BJ (cell line): Measurements from ENCODE around the gene NLK. TPM values are rescaled to one million over a fixed set of nuclear protein-coding genes. Genes with fewer than 3 reads are reported as not detected.
A peak's percentile ranks its signal among the peaks of the same experiment; 100 is the strongest.

ENCODE experiments used
- CTCF ChIA-PET: fragments of 350-600 bp; formaldehyde crosslinking; extraction: SDS; loops from one replicate; lab custom pipeline; 2021; ENCODE audit warnings: antibody characterized with exemption, inconsistent platforms; lab: Yijun Ruan, JAX
- POLR2A ChIA-PET: fragments of 300-600 bp; sonication (Branson Sonifier 250); formaldehyde crosslinking; extraction: SDS; loops from one replicate; lab custom pipeline; 2021; ENCODE audit warnings: antibody characterized with exemption; lab: Charles Lee
- DNase-seq: peaks from one replicate; pipeline ENCODE4 v3.0.0-alpha.2; 2011; ENCODE audit warnings: low read depth
- H3K27me3 ChIP-seq: 2 replicates; pipeline ENCODE4 v1.6.0; 2011; ENCODE audit warnings: low read length; ENCODE audit not compliant: control insufficient read depth, insufficient read depth
- H3K36me3 ChIP-seq: 2 replicates; pipeline ENCODE4 v1.5.1; 2011; ENCODE audit warnings: low read length; ENCODE audit not compliant: control insufficient read depth, insufficient read depth
- H3K4me3 ChIP-seq: 2 replicates; pipeline ENCODE4 v1.5.1; 2011; ENCODE audit warnings: low read depth, mild to moderate bottlenecking, control low read depth, low read length
- polyA plus RNA-seq: library from polyadenylated mRNA; depleted of rRNA; stranded (reverse); fragments of >200 nt; gene quantifications from 2 replicates; pipeline ENCODE4 v1.2.3, GENCODE V29; 2011
- TF ChIP-seq, protein P1 (sequence below): IDR thresholded peaks from 2 replicates; pipeline ENCODE4 v1.5.1; 2011; ENCODE audit warnings: low read depth, mild to moderate bottlenecking, control low read depth, inconsistent platforms, low read length, moderate library complexity; ENCODE audit not compliant: insufficient read depth

Gene NLK
- polyA plus RNA-seq, 1 experiment: 16.5 TPM

DNA sequence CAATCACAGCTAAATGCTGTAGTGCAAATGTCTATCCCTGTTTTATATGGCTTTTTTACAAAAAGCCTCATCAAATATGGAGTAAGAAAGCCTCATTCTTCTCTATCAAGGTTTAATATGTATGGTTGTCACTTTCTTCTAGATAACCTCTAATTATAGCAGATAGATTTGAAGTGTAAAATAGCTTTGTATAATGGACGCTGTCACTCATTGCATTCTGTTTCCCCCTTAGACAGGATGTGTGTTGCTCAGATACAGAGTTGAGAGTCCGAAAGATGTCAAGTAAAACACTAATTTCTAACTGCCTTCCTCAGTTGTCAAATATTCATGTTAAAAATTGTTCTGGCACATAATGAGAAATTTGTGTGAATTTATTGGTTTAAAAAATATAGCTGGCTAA is 88.0 kb downstream of the NLK start:
- CTCF ChIA-PET: interaction anchor here (1.1 to 1.3 kb wide), 2 partner anchors 35 to 121 kb away, joined by 4 to 6 read pairs; no protein-coding TSS in a partner anchor
- TF ChIP-seq, protein P1, sequence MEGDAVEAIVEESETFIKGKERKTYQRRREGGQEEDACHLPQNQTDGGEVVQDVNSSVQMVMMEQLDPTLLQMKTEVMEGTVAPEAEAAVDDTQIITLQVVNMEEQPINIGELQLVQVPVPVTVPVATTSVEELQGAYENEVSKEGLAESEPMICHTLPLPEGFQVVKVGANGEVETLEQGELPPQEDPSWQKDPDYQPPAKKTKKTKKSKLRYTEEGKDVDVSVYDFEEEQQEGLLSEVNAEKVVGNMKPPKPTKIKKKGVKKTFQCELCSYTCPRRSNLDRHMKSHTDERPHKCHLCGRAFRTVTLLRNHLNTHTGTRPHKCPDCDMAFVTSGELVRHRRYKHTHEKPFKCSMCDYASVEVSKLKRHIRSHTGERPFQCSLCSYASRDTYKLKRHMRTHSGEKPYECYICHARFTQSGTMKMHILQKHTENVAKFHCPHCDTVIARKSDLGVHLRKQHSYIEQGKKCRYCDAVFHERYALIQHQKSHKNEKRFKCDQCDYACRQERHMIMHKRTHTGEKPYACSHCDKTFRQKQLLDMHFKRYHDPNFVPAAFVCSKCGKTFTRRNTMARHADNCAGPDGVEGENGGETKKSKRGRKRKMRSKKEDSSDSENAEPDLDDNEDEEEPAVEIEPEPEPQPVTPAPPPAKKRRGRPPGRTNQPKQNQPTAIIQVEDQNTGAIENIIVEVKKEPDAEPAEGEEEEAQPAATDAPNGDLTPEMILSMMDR: no peak
- Histone ChIP-seq H3K4me3 (no peak overlapping the region), H3K36me3 (peaks cover 2% of the 10 kb centered on the region; the same call in 1 of the 2 replicates), H3K27me3 (no peaks in the 10 kb centered on the region)
- POLR2A ChIA-PET: no interaction called here
- no peak for DNase-seq

DNA sequence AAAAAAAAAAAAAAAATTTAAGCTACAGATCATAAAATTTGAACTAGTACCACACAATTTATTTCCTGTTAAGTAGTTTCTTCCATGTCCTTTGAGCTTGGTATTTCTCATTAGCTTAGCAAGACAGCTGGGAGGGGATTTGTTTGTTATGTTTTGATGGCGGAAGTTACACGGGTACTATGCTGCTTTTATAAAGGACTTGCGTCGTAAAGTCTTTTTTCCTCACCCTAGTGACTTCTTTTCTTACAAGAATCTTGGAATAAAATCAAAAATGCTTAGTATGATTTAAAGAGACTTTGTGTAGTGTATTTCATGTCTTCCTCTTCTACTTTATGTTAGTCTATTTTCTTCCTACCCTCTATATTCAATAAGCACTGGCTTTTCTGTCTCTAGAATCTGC is 89.1 kb downstream of the NLK start:
- TF ChIP-seq, protein P1: no peak
- ChIA-PET CTCF (no interaction called here), POLR2A (interaction anchor here (0.6 kb wide), 1 partner anchor 205 kb away, joined by 8 read pairs; no protein-coding TSS in a partner anchor)
- DNase-seq: peak; percentile 8
- Histone ChIP-seq H3K36me3 (peaks cover 2% of the 10 kb centered on the region; the same call in 1 of the 2 replicates), H3K4me3 (no peak overlapping the region), H3K27me3 (no peaks in the 10 kb centered on the region)

DNA sequence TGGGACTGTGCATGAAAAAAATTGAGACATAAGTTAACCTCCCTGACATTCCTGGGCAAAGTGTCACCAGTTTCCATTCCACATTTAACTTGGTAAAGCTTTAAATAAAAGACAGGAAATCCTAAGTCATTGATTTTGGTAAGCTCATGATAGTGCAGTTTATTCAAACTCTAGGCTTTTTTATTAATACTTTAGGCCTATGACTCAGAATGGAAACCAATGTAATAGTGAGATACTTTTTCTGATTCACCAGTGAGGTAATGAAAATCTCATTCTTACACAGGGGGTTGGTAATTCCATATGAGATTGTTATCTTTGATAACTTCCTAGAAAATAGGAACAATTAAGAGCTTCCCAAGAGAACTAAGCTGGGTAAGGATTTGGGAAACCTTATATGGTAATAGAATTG is 91.1 kb downstream of the NLK start:
- Histone ChIP-seq H3K36me3 (peaks cover 3% of the 10 kb centered on the region; the same call in 1 of the 2 replicates), H3K27me3 (no peaks in the 10 kb centered on the region), H3K4me3 (no peak overlapping the region)
- TF ChIP-seq, protein P1: no peak
- ChIA-PET CTCF (interaction anchor here (1.3 kb wide), 1 partner anchor 22 kb away, joined by 8 read pairs; no protein-coding TSS in a partner anchor), POLR2A (interaction anchor here (0.6 kb wide), 2 partner anchors 93 to 224 kb away, joined by 3 to 5 read pairs; partner anchors contain the start of gene POLDIP2)
- peak; percentile 57 for DNase-seq

DNA sequence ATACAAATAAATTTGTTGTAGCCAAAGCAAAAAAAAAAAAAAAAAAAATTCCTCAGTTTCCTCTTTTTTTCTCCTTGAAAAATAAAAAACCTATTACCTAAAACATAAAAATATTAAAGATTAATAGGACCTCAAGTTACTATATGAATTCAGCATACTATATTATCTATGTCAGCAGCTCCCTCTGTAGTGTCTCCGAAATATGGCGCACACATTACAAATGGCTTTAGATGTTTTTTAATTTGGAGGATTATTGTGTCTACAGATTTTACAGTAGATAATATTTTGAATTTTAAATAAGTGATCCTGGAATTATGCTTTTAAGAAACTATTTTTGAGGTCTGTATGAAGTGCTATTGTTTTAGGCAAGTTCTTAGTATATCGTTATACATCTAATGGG is 94.4 kb downstream of the NLK start:
- TF ChIP-seq, protein P1: no peak
- Histone ChIP-seq H3K4me3 (no peak overlapping the region), H3K36me3 (peaks cover 3% of the 10 kb centered on the region; the same call in 1 of the 2 replicates), H3K27me3 (no peaks in the 10 kb centered on the region)
- POLR2A ChIA-PET: no interaction called here
- DNase-seq: no peak
- CTCF ChIA-PET: no interaction called here

DNA sequence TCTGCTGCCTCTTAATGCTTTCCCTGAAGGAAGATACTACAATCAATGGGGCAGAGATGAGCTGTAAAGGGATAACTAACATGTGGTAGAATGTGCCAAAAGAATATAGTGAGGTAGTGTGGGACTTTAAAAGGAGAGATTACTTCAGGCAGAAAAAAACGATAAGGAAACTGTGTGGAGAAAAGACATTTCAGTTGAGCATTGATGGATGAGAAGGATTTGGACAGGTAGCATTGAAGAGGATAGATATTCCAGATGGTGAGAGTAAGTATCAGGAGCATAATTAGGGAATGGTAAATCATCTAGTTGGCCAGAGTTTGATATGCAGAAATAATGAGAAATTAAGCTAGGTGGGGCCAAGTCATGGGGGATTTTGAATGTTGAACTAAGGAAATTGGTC is 97.3 kb downstream of the NLK start:
- Histone ChIP-seq H3K36me3 (peaks cover 1% of the 10 kb centered on the region; the same call in 1 of the 2 replicates), H3K4me3 (no peak overlapping the region), H3K27me3 (no peaks in the 10 kb centered on the region)
- POLR2A ChIA-PET: no interaction called here
- DNase-seq: no peak
- CTCF ChIA-PET: no interaction called here
- TF ChIP-seq, protein P1: no peak
